HG02981 (cell line): ENCODE results near the gene EFNA5.

Experiments
- ATAC-seq: cut with Tn5 transposase; IDR thresholded peaks from one replicate; pipeline ENCODE4 v1.9.1; 2021; ENCODE audit warnings: mild to moderate bottlenecking, moderate library complexity; ENCODE audit not compliant: unreplicated experiment

EFNA5 gene

GRCh38 chr5:107576736-107577393 lies 93.9 kb downstream of the EFNA5 start:
- ATAC-seq = no peak

DNA sequence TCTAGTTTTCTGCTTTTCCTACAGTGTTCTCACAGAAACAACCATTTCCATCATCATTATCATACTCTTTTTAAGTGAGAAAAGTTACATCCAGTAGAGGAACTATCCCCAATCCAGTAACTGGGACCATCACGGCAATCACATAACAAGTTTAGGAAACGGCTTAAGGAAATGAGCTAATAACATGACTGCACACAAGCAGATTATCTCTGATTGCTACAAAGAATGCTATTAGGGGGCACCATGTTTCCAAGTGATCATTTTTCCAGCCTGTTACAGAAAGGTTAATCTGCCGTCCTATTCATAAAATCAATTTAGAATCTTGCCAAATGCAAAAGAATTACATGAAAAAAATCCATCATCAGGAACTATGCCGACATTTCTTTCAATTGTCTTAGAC lies 94.6 kb downstream of the EFNA5 start:
- ATAC-seq = no peak

GRCh38 chr5:107574287-107574686 lies 96.5 kb downstream of the EFNA5 start:
- no peak for ATAC-seq

- no peak for ATAC-seq
Measured at GRCh38 chr5:107572715-107573368, 97.9 kb downstream of the EFNA5 start.

GRCh38 chr5:107571621-107572536 lies 98.9 kb downstream of the EFNA5 start:
- ATAC-seq = peak; percentile 44

DNA sequence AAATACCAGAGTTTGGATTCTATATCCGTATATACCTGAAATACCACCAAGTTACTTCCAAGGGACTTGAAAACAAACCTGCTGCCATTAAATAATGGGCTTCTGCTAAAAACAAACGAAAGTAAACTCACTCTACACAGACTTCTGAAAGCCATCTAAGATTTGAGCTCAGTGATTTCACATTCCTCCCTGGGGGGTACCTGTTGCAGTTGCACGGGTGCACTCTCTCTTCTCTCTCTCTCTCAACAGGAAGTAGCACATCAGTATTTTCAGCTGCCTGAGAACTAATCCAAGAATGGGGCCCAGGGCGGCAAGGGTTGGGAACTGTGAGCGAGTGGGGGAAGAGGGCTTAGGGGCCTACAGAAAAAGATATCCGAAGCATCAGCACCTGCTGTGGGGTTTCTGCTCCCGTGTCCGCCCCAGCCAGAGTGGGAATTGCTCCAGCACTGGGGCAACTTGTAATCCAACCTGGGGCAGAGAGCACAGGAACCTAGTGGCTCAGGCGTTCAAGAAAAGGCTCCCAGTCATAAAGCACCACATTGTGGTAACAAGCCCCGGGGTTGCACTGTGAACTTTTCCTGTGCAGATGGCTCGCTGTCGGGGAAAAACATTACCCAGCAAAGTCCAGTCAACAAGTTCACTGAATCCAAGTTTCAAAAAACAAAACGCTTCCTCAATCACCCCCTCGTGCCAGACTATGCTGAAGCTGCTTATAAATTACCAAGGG lies 99.8 kb downstream of the EFNA5 start:
- peak; percentile 82 for ATAC-seq

- no peak for ATAC-seq
Measured at GRCh38 chr5:107570181-107570580, 100.6 kb downstream of the EFNA5 start.

DNA sequence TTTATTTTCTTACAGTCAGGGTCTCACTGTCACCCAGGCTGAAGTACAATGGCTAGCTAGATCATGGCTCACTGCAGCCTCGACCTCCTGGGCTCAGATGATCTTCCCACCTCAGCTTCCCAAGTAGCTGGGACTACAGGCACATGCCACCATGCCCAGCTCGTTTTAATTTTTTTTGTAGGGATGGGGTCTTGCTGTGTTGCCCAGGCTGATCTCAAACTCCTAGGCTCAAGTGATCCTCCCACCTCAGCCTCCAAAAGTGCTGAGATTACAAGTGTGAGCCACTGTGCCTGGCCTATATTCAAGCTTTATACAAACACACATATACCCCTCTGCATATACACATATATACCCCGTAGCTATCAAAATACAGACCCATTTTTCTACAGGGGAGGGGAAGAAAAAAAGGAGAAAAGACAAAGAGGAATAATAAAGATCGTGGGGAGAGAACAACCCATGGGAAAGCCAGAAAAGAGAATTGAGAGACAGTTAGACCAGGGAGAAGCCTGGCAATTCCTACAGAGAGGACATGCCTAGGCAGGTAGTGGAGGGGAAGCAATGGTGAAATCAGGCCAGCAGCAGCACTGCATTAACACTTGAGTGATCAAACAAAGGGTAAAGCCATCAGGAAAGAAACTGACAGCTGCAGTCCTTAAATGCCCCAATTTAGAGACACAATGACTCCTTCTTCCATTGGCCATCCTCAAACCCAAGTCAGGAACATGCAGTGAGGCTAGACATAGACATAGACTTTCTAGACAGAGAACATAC lies 102.7 kb downstream of the EFNA5 start:
- ATAC-seq = no peak

GRCh38 chr5:107566986-107567385 lies 103.8 kb downstream of the EFNA5 start:
- no peak for ATAC-seq

GRCh38 chr5:107565791-107566767 lies 104.7 kb downstream of the EFNA5 start:
- no peak for ATAC-seq

DNA sequence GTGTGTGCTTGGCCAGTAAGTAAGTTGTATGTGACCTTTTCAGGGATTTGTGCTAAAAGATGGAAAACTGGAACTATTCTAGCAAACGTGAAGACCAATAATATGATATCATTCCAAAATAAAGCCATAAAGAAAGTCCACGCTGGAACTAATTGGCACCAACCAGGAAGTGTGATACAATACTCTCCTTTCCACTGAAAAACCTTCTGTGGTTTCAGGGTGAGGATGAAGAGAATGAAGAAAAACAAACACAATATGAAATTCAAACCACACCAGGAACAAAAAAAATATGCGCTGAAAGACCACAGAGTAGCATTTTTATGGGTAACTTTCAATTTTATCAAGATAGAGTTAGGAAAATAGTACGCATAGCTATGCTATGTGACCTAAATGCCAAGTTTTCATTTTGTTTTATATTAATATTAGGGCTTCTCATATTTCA lies 105.8 kb downstream of the EFNA5 start:
- no peak for ATAC-seq

DNA sequence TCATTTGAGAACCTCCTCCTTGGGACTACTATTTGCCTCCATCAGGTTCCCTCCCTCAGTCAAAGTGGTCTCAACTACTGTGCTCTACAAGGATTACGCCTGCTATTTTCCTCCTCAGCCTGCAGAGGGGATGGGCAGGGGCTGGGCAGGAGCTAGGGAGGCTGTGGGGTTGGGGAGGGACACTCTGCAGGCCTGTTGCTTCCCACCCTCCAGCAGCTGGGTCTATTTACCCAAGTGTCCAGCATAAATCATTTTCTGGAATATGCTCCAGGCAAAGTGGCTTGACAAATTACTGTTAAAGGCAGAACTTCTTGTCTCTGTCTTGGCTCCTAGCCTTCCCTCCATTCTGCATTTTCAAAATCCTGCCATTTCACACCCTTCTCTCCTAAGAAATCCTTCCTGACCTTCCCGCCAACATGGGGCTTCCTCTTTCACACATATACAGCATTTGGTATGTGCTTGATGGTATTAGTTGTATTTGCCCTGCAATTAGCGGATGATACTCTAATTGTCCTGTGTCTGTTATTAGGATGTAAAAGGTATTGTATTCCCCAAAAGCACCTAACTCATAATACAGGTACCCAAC lies 106.7 kb downstream of the EFNA5 start:
- ATAC-seq = no peak

GRCh38 chr5:107560377-107560776 lies 110.4 kb downstream of the EFNA5 start:
- no peak for ATAC-seq

GRCh38 chr5:107558823-107559375 lies 111.8 kb downstream of the EFNA5 start:
- ATAC-seq = no peak

DNA sequence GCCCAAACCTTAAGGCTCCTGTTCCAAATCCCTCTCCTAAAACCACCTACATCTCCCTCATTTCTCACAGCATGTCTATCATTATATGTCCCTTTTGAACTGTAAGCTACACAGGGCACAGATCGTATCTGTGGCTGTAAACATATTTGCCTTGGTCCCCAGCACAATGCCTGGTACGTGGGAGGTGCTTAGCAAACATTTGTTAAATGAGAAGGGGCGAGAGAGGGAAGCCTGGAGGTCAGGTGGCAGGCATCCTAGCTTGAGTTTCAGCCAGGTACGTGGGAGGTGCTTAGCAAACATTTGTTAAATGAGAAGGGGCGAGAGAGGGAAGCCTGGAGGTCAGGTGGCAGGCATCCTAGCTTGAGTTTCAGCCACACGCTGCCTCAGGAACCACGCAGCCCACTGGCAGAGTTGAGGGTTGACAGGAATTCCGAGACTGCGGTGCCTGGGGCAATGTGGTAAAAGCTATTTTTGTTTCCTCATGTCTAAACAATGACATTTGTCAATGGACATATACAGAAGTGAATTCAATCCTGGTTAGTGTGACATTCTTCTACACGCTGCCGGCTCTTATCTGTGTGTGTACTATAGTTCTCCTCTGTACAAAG lies 113.6 kb downstream of the EFNA5 start:
- no peak for ATAC-seq

DNA sequence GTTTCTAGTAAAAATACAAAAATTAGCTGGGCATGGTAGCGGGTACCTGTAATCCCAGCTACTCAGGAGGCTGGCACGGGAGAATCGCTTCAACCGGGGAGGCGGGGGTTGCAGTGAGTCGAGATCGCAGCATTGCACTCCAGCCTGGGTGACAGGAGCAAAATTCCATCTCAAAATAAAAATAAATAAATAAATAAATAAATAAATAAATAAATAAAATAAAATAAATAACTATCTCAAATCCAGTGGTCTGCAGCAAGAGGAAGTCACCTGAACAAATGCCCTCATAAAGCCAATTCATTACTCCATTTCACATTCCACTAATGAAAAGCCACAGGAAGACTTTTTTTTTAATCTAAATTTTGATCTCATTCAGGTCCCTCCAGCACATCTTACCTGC lies 114.2 kb downstream of the EFNA5 start:
- no peak for ATAC-seq

GRCh38 chr5:107555425-107556090 lies 115.2 kb downstream of the EFNA5 start:
- no peak for ATAC-seq
